Limb (tissue), 2 donors: ENCODE results near the gene EHMT1.
"Not testable (repeated sequence)": the region's sequence is repeated elsewhere in the genome, so short reads cannot be mapped to it uniquely, and the experiment has no call there.

Experiments used
- DNase-seq, 2 donors: peaks; one replicate each; pipeline ENCODE4 v3.0.0-alpha.2; 2016; ENCODE audit errors: extremely low spot score in 2 of 2

The EHMT1 gene

DNA sequence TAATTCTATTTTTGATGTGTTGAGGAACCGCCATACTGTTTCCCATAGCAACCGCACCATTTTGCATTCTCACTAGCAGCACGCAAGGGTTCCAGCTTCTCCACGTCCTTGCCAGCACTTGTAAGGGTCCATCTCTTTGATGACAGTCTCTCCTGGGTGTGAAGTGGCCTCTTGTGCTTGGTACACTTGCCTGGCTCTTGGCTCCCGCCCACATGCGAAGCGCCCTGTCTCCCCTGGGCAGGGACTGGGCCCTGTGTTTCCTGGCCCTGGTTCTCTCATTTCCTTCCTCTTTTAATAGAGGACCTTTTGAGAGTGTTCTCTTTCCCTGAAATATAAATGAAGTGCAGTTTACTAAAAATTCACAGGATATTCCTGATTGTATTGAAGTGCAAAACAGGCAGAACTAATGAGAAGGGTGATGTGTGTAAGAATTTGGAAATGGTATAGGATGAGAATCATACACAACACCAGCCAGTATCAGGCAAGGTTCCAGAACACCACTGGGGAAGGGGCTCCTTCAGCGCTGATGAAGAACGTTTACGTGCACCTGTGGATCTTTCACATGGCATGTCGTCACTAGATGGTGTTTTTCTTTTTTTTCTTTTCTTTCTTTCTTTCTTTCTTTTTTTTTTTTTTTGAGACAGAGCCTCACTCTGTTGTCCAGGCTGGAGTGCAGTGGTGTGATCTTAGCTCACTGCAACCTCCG lies 73.0 kb downstream of the EHMT1 start:
- DNase-seq, result no peak

DNA sequence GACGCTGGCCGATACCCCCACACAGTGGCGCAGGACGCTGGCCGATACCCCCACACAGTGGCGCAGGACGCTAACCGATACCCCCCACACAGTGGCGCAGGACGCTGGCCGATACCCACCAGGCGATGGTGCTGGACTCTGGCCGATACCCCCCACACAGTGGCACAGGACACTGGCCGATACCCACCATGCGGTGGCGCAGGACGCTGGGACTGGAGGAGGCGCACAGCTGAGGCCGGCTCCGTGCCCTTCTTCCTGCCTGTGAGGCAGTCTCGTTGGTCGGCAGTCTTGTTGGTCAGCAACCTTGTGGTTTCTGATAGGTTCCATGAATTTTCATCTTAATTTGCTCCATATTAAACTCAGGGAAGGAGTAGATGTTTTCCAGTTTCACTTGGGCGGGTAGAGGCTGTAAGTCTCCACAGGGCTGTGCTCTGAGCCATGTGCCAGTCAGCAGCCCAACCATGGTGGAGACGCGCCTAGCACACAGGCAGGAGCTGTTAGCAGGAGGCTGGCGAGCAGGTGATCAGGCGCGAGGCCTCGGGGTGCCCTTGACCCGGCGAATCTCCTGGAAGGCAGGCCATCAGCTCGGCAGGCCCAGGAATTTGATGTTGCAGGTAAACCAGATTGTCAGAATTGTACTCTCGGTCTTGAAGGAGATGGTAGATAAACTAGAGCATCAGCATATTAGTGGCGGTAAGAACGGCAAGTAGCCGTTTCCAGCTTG lies 75.6 kb downstream of the EHMT1 start:
- DNase-seq, result no peak

DNA sequence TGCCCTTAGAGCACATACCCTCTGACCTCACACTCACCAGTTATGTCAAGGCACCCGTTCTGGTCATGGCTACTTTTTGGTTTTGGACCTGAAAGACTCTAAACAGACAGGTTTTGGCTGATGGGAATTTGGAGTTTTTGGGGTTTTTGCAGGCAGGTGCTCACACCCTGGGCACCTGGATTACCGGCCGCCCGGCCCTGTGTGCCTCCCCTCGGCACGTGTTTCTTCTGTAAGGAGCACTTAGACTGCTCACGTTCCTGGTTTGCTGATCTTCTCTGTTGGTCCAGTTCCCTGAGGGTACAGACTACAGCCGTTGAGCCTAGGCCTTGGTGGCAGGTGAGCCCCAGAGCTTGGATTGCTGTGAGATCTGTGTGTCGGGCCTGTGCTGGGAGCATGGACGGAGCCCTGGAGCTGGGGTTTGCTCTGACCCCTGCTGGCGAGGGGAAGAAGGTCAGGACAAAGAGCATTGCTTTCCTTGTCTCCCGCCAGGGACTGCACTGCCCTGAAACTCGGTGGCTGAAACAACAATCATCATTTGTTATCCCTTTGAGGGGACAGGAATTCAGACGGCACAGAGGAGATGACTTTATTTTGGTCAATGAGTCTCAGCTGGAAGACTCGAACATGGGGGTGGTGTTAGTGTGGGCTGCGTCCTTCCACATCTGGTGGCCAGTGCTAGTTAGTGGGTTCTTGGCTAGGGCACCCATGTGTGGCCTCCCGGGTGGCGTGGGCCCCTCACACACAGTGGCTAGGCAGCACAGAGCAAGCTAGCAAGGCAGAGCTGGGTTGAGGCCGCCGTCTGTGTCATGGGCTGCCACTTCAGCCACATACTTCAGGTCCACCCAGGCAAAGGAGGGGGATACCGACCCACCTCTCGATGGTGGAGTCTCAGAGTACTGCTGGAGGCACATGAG lies 76.4 kb downstream of the EHMT1 start:
- DNase-seq, result no peak

DNA sequence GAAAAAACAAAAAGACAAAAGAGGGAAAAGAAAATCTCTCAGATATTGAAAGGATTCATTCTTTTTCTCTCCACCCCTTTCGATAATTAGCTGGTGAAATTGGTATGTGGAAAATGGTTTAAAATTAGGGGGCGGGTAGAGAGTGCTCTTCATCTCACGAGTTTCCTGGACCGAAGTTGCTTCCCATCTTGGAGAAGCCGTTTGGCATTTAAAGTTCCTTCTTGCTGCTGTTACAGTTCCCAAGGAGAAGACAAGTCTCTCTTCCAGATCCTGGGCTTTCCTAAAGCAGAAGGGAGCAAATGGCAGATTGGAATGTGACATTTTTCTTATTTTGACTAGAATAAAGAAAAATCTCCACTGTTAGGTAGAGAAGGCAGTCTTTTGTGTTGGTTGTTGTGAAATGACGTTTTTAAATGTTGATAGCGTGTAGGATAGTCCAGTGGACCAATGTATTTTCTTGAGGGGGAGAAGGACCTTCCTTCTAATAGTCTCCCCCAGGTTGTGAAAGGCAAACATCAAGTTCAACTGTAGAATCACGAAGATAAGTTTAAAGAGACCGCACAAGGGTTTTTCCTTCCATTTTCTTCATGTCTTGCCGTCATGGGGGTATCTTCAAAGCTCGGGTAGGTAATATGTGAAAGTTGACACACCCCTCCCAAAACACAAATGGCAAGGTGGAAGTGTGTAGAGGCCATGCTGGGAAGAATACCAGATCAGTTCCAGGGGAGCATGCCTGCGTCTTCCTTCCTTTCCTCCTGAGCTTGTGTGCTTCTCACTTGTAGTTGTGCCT lies 77.5 kb downstream of the EHMT1 start:
- no peak for DNase-seq

DNA sequence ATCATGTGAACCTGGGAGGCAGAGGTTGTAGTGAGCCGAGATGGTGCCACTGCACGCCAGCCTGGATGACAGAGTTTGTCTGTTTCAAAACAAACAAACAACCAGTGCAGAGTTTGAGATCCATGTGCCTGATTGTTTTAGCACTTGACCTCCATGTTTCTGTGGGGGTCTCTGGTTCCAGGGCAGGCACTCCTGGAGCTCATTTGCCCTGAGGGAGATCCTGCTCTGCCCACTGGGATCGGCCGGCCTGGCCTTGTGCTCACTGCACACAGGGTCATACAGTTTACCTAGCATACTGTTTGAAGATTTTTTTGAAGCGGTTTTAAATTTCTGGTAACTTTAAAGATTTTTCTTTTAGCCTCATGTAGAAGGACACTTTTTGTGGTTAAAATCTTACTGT lies 78.4 kb downstream of the EHMT1 start:
- no peak for DNase-seq

DNA sequence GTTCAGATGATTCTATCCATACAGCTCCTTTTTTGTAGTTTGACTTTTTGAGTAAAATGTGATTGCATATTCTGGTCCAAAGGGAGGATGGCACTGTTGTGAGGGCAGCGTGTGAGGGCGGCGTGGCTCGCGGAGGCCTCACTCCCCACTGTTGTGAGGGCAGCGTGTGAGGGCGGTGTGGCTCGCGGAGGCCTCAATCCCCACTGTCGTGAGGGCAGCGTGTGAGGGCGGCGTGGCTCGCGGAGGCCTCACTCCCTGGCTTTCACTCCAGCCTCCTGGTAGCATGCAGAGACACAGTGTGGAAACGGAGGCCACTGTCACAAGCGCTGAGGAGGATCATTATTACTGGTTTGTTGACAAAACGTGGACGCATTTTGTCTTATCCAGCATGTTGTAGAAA lies 79.0 kb downstream of the EHMT1 start:
- no peak for DNase-seq

DNA sequence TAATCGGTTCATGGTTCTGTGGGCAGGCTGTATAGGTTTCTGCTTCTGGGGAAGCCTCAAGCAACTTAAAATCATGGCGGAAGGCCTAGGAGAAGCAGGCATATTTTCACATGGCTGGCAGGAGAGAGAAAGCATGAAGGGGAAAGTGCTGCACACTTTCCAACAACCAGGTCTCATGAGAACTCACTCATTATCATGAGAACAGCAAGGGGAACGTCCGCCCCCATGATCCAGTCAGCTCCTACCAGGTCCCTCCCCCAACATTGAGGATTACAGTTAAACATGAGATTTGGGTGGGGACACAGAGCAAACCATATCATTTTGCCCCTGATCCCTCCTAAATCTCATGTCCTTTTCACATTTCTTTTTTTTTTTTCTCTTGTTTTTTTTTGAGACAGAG lies 82.1 kb downstream of the EHMT1 start:
- no peak for DNase-seq

DNA sequence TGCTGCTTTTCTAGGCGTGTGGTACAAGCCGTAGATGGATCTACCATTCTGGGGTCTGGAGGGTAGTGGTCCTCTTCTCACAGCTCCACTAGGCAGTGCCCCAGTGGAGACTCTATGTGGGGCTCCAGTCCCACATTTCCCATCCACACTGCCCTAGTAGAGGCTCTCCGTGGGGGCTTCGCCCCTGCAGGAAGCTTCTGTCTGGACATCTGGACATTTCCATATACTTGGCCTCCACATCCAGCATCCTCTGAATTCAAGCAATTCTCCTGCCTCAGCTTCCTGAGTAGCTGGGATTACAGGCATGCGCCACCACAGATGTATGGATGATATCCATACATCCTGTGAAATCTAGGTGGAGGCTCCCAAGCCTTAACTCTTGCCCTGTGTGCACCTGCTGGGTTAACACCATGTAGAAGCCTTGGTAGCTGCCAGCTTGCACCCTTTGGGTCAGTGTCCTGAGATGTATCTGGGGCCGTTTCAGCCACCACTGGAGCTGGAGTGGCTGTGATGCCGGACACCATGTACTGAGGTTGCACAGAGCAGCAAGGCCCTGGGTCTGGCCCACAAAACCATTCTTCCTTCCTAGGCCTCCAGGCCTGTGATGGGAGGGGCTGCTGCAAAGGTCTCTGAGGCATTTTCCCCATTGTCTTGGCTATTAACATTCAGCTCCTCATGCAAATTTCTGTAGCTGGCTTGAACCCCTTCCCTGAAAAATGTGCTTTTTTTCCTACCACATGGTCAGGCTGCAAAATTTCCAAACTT lies 84.0 kb downstream of the EHMT1 start:
- no peak for DNase-seq

DNA sequence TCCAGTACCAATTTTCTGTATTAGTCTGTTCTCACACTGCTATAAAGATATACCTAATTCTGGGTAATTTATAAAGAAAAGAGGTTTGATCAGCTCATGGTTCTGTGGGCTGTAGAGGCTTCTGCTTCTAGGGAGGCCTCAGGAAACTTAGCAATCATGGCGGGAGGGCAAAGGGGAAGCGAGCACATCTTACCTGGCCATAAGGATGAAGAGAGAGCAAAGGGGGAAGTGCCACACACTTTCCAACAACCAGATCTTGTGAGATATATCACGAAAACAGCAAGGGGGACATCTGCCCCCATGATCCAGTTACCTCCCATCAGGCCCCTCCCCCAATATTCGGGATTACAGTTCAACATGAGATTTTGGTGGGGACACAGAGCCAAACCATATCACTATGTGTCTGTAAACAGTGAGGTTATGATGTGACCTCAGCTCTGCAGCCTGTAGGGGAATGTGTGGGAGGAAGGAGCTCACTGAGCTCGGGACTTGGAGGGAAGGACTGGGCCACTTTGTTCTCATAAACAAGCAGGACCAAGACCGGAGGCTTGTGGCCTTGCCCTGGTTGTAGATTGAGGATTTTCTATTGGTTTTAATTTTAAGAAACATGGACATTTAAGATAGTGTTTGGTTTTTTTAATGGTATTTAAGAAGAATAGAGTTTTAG lies 85.2 kb downstream of the EHMT1 start:
- DNase-seq, result no peak

DNA sequence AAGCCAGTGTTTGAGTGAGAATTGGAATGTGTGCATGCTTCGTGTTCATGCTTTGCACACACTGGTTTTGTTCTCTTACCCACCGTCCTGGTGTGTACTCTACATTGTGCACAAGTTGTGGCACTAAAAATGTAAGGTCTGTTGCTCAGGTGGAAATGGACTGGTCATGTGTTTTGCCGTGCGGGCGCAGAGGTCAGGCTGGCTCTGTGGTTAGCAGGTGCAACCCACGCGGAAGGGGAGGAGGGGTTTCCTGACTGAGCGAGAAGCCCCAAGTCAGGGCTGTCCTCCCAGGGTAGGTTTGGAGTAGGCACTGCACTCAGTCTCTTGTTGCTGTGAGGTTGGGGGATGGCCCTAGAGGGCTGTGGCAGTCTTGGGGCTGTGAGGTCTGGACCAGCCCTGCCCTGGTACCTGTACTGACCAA lies 86.6 kb downstream of the EHMT1 start:
- no peak for DNase-seq

DNA sequence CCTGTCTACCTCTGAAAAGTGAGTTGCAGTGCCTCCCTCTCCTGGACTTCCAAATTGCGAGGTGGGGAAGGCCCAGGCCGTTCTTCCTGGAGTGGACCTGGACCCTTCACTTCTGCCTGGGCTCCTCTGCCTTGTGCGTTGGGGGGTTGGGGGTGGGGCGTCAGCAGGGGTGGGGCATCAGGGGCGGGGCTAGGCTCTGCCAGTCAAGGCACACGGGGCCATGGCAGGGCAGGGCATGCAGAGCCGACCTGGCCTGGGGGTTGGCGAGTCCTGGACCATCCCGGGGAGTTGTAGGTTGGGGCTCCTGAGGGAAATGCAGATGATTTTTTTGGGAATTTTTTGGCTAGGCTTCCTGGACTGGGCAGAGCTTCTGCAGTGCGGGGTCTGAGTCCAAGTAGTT lies 87.1 kb downstream of the EHMT1 start:
- no peak for DNase-seq

DNA sequence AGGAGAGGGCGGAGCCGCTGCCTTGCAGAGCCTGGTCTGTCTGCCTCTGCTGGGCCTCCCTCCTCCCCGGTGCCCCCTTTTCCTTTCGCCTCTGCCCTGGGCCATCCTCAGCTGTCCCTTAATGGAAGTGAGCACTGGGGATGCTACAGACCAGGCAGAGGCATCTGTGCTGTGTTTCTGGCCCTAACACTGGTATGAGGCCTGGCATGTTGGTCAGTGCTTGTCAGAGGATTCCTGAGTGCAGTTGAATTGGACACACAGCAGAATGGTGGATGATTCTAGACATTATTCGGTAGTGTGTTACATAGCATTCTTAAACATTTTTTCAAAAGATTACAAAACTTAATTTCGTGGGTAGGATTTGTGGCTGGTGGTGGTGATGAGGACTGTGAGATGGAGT lies 88.6 kb downstream of the EHMT1 start:
- DNase-seq, result no peak

DNA sequence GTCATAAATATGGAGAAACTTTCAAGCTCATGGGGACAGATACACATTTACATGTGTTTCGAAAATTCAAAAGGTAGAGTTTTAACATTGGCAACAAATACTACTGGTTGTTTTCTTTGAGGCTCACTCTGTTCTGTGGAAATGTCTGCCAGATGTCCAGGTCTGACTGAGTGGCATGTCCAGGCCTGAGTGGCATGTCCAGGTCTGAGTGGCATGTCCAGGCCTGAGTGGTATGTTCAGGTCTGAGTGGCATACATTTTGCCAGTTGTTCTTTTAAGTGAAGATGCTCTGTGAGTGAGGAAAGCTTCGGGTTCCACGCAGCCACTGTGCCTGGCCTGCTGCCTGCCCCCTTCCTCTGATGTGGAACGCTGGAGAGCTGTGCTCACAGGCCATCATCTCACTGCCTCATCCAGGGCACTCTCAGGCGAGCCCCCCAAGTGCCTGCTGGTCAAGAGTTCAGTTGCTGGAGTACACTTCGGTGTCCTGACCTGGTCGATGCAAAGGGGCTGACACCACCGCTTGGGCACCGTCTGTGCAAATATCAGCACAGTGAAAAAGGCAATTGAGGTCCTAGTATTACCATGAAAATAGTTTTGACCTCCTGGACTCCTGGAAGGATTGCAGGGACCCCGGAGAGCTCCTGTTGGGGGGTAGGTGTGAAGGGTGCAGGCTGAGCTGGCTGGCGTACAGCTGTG lies 89.9 kb downstream of the EHMT1 start:
- no peak for DNase-seq

DNA sequence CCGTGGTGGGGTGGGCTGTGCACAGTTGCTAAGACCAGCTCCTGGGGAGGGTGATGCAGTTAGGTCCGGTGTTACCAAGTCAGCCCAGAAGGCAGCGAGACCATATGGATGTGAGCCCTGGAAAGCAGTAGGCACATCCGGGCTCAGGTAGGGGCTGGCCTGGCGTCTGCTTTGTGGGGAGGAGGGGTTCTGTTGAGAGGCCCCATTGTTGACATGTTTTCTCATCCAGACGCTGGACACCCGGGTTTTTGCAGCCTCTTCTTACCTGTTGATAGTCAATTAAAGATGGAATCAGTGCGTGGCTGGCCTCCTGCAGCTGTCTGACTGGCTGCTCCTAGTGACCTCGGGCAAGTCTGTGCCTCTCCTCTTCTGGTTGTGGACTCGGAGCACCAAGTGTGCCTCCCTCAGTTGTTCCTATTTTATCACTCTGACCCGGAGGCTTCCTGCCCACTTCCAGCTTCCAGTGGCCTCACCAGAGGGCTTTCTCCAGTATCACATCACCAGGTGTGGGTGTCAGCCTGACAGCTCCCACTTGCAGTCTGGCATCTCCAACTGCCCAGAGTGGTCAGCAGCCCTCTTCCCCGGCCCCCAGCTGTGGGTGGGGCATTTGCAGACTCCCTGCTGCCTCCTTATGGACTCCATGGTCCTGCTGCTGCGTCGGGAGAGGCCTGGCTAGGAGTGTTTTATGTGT lies 90.8 kb downstream of the EHMT1 start:
- DNase-seq, result no peak

DNA sequence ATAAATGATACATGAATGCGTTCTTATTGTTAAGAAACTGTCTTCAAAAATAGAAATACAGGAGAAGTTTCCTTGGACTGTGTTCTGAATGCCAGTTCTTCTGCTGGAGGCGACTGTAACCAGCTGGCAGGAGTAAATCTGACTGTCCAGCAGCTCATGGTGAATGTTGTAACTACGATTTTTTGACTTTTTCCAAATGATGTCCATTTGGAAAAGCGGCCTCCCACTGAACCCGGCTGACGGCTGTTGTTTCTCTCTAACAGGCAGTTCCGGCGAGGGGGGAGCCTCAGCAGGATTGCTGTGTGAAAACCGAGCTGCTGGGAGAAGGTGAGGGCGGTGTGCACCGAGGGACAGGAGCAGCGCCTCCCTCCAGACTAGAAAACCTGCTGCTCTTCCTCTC lies 91.9 kb downstream of the EHMT1 start:
- no peak for DNase-seq

DNA sequence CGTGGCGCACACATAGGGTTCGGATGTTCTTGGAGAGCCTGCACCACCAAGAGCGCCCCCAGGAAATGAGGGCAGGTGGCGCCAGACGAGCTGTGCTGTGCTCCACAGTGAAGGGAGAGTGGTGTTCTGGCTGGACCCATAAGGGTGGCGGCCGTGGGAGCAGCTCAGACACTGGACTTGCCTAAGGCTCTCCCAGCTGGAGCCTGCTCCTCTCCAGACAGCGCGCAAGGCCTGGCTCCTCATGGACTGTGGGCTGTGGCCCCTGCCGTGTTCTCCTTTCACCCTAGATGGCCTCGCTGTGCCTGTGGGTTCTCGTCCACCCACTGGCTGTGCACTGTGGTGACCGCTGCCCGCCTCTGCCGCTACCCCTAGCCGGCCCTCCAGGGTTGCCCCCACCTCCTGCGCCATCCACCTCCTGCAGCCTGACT lies 92.9 kb downstream of the EHMT1 start:
- no peak for DNase-seq

DNA sequence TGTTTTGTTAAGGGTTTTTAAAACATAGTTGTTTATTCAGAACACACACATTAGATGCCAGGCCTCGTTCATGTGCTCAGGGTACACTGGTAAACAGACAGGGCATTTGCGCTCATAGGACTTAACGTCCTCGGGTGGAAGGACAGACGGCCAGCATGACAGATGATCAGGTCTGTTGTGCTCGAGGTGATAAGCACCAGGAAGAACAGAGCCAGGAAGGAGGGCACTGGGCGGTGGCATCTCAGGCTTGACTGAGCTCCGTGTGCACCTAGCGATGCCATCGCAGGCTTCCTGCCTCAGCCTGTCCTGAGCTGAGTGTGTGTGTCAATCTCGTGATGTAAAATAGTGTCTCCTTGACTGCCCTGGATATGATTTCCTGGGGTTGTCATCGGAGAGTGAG lies 96.5 kb downstream of the EHMT1 start:
- DNase-seq, result no peak

DNA sequence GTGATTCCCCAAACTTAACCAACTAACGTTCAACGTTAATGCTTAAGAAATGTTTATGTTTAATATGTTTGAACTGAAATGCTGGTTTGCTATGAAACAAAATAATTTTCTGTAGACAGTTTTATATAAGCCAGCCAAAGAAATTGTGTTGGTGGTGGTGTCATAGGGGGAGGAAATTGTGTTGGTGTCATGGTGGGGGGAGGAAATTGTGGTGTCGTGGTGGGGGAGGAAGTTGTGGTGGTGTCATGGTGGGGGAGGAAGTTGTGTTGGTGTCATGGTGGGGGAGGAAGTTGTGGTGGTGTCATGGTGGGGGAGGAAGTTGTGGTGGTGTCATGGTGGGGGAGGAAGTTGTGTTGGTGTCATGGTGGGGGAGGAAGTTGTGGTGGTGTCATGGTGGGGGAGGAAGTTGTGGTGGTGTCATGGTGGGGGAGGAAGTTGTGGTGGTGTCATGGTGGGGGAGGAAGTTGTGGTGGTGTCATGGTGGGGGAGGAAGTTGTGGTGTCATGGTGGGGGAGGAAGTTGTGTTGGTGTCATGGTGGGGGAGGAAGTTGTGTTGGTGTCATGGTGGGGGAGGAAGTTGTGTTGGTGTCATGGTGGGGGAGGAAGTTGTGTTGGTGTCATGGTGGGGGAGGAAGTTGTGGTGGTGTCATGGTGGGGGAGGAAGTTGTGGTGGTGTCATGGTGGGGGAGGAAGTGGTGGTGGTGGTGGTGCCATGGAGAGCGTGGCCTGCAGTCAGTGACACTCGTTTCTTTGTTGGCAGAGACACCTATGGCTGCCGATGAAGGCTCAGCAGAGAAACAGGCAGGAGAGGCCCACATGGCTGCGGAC lies 97.3 kb downstream of the EHMT1 start:
- not testable (repeated sequence) for DNase-seq
